Aorta (tissue), 5 donors: ENCODE data around the gene ELP4. TPM values are rescaled to one million over a fixed set of nuclear protein-coding genes. Genes with fewer than 3 reads are reported as not detected.

Source experiments
- ATAC-seq: fragments of 200-7000 bp; cut with Tn5 transposase; one replicate; pipeline ENCODE4 v1.9.1; 2022; ENCODE audit warnings: moderate library complexity; ENCODE audit not compliant: low FRiP score
- DNase-seq, 2 donors: peaks; one replicate each; pipeline ENCODE4 v3.0.0-alpha.2; 2020
- H3K27ac ChIP-seq, 2 donors: one replicate each; pipeline ENCODE4 v1.5.1; 2013; ENCODE audit warnings: low read length in 2 of 2, mild to moderate bottlenecking in 2 of 2, moderate library complexity in 2 of 2, control low read depth in 1 of 2, inconsistent platforms in 1 of 2, low read depth in 1 of 2
- H3K27me3 ChIP-seq, 2 donors: one replicate each; pipeline ENCODE4 v1.6.1; 2013; ENCODE audit warnings: control low read depth in 1 of 2, low read length in 1 of 2, mild to moderate bottlenecking in 1 of 2, moderate library complexity in 1 of 2; ENCODE audit not compliant: insufficient read depth in 2 of 2, control insufficient read depth in 1 of 2
- H3K36me3 ChIP-seq, 2 donors: one replicate each; pipeline ENCODE4 v1.6.1; 2013; ENCODE audit warnings: control low read depth in 1 of 2, low read length in 1 of 2, mild to moderate bottlenecking in 1 of 2; ENCODE audit not compliant: insufficient read depth in 2 of 2, control insufficient read depth in 1 of 2
- H3K4me1 ChIP-seq, 2 donors: one replicate each; pipeline ENCODE4 v1.6.1; 2013; ENCODE audit warnings: low read length in 2 of 2, control low read depth in 1 of 2, mild to moderate bottlenecking in 1 of 2, moderate library complexity in 1 of 2; ENCODE audit not compliant: insufficient read depth in 2 of 2, control insufficient read depth in 1 of 2
- H3K4me3 ChIP-seq, 2 donors: one replicate each; pipeline ENCODE4 v1.5.1; 2013; ENCODE audit warnings: low read length in 2 of 2, control low read depth in 1 of 2, mild to moderate bottlenecking in 1 of 2
- H3K9me3 ChIP-seq: one replicate; pipeline ENCODE4 v1.6.1; 2013; ENCODE audit warnings: mild to moderate bottlenecking, low read length; ENCODE audit not compliant: control insufficient read depth
- WGBS, 2 donors: extraction: QIAGEN DNeasy Blood & Tissue Kit; methylation state at CpG; one replicate each; pipeline ENCODE4 v1.1.7; 2013; 5-methylcytosine and 5-hydroxymethylcytosine counted together
- intact Hi-C, 2 donors: fragments of 100-400 bp; cut with DNase I; formaldehyde crosslinking; loops; one replicate each; pipeline versions ENCODE4 v1.14.2 to v1.15.0; 2022
- polyA plus RNA-seq, 2 donors: library from polyadenylated mRNA; stranded (reverse); fragments of 200-250 nt; gene quantifications; one replicate each; pipeline ENCODE4 v1.2.3, GENCODE V29; 2013
- total RNA-seq, 2 donors: library from RNA; stranded (reverse); fragmentation: NEBNext Ultra II Directional; extraction: Animal tissue kit (Norgen Biotek cat#: 25700); gene quantifications; one replicate each; pipeline ENCODE4 v1.2.1, GENCODE V29; 2021
- donor health status: healthy with polysubstance abuse.
- donor health status: Bipolar disorder and iron deficiency.
- donor health status: DM: no; HTN: no; CAD: no.
- donor health status: DM: no; HTN: no; CAD: no.
- donor health status: DM: yes; HTN: yes; CAD: no.

Gene ELP4
- total and polyA plus RNA-seq, 4 donors = 6.8 to 17.9 (median 11.4) TPM

DNA sequence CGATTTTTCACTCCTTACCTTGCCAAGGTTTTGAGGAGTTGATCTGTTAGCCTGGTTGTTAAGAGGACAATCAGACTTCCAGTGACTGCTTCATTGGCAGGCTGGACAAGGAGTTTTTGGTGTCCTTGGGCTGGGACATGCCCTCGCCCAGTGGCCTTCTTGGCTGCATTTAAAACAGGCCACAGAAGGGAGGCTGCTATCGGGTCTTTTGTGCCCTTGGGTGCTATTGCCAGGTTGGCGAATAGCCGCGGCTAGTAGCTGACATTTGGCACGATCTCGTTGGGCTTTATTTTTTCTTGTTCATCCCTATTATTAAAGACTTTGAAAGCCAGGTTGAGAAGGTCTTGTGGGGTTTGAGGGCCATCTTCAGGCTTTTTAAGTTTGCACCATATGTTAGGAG, 99.4 kb downstream of the ELP4 start:
- ATAC-seq (no peak), DNase-seq (no peak)
- WGBS, 2 donors = 95% methylated on average over 8 of the region's 8 CpGs
- Histone ChIP-seq H3K4me3 (no peak overlapping the region), H3K36me3 (peaks cover 0 to 2% of the 10 kb centered on the region in 2 donors), H3K9me3 (no peaks in the 10 kb centered on the region), H3K27me3 (no peaks in the 10 kb centered on the region), H3K27ac (no peak overlapping the region), H3K4me1 (no peaks in the 10 kb centered on the region)
- intact Hi-C loops = no loop called here

DNA sequence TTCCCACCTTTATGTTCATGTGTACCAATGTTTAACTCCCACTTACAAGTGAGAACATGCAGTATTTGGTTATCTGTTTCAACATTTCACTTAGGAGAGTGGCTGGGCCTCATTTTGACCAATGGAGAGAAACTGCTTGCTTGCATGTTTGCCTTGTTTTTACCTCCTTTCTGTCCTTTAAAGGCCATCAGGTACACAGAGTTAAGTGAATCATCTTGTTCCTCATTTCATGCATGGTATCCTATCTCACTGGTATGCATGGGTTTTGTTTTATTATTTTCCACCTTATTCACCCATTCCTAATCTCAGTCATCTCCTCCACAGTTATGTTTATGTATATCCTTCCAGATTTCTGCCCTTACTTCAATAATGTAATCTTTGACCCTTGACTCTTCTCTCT, 101.0 kb downstream of the ELP4 start:
- intact Hi-C loops = no loop called here
- ATAC-seq (no peak), DNase-seq (no peak)
- H3K27ac ChIP-seq = no peak overlapping the region
- H3K4me3 ChIP-seq = no peak overlapping the region
- peaks cover 0 to 2% of the 10 kb centered on the region in 2 donors for H3K36me3 ChIP-seq
- H3K4me1 ChIP-seq = no peaks in the 10 kb centered on the region
- no peaks in the 10 kb centered on the region for H3K9me3 ChIP-seq
- H3K27me3 ChIP-seq = no peaks in the 10 kb centered on the region

DNA sequence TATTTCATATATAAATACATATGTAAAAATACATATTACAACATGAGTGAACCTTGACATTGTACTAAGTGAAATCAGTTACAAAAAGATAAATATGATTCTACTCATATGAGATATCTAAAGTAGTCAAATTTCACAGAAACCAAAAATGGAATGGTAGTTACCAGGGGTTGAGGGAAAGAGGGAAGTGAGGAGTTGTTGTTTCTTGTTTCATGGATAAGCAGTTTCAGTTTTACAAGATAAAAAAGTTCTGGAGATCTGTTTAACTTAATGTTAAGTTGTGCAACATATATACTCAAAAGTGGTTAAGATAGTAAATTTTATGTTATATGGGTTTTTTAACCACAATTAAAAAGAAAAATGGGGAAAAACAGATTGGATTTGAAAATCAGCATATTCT, 107.7 kb downstream of the ELP4 start:
- no peak overlapping the region for H3K4me3 ChIP-seq
- DNase-seq (no peak), ATAC-seq (no peak)
- no peaks in the 10 kb centered on the region for H3K4me1 ChIP-seq
- H3K36me3 ChIP-seq = no peaks in the 10 kb centered on the region
- intact Hi-C loops = no loop called here
- H3K27ac ChIP-seq = no peak overlapping the region
- H3K9me3 ChIP-seq = no peaks in the 10 kb centered on the region
- no peaks in the 10 kb centered on the region for H3K27me3 ChIP-seq

DNA sequence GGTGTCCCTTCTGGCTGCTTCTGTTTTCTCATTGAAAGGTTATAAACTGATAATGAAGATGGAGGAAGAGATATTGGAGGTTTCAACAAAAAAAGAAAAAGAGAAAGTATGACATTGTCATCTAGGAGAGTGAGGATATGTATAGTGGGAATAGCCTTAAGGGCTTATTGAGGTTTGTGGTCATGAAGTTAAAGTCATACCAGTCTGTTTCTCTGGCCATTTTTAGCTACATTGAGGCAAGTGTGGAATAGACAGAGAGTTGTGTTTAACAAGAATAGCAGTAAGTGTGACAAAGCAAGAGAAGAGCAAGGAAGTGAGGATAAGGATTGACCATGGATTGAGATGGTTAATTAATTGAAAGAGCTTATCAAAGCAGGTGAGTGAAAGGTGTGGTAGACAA, 110.4 kb downstream of the ELP4 start:
- intact Hi-C loops = no loop called here
- ATAC-seq (no peak), DNase-seq (no peak)
- no peaks in the 10 kb centered on the region for H3K36me3 ChIP-seq
- no peak overlapping the region for H3K4me3 ChIP-seq
- no peaks in the 10 kb centered on the region for H3K9me3 ChIP-seq
- no peaks in the 10 kb centered on the region for H3K27me3 ChIP-seq
- H3K4me1 ChIP-seq = no peaks in the 10 kb centered on the region
- no peak overlapping the region for H3K27ac ChIP-seq

DNA sequence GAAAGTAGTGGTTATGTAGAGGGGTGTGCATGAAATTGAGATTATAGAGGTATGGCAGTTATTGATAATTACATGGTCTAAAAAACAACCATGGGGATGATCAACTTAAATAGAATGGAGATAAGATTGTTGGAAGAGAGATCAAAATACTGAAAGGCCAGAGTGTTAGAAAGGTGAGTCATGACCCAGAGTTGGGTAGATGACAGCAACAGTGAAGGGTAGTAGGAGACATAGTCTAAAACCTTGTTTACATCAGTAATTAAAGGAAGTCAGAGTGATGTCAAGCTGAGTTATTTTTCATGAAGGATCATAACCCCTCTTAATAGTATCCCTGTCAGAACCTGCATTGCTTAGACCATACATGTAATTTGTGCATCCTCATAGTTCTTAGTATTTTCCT, 110.9 kb downstream of the ELP4 start:
- no peak for ATAC-seq
- DNase-seq = no peak
- Histone ChIP-seq H3K4me1 (no peaks in the 10 kb centered on the region), H3K36me3 (no peaks in the 10 kb centered on the region), H3K27me3 (no peaks in the 10 kb centered on the region), H3K9me3 (no peaks in the 10 kb centered on the region), H3K4me3 (no peak overlapping the region), H3K27ac (no peak overlapping the region)
- intact Hi-C loops = no loop called here

DNA sequence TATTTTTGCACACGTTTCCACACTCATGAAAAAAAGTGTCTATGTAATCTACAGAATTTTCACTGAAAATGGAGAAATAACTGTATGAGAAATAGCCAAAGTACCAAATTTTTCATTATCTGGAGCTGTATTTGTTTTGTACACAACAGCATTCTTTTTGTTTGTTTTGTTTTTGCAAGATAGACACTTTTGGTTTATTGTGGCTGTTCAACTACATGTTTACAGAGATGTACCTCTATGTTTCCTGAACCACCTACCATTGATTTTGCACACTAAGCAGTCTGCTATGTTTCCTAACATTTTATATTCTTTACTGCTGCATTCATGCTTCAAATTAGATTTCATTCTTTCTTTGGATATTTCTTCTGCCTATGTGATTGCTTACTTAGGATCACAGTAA, 116.3 kb downstream of the ELP4 start:
- H3K27me3 ChIP-seq = no peaks in the 10 kb centered on the region
- no peak overlapping the region for H3K4me3 ChIP-seq
- 81 to 88% methylated on average over 1 of the region's 1 CpG for WGBS, 2 donors
- ATAC-seq (no peak), DNase-seq (no peak)
- intact Hi-C loops = no loop called here
- no peaks in the 10 kb centered on the region for H3K9me3 ChIP-seq
- no peaks in the 10 kb centered on the region for H3K36me3 ChIP-seq
- no peak overlapping the region for H3K27ac ChIP-seq
- no peaks in the 10 kb centered on the region for H3K4me1 ChIP-seq

DNA sequence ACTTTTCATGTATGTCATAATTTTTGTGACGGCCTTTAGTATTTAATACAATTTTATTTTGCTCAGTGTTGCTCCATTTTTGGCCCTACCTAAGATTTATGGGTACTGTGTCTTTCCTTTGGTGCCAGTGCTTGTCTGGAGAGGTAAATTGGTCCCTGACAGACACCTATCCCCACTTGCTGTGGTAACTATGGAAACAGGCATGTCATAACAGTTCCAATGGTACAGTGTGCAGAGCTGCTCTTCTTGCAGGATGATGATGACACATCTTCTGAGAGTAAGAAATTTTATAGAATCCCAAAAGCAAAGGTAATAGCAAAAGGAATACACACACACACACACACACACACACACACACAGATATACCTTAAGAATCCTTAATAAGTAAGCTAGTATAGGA, 118.5 kb downstream of the ELP4 start:
- no peak overlapping the region for H3K4me3 ChIP-seq
- H3K36me3 ChIP-seq = no peaks in the 10 kb centered on the region
- H3K27ac ChIP-seq = no peak overlapping the region
- DNase-seq (no peak), ATAC-seq (no peak)
- 81 to 98% methylated on average over 1 of the region's 1 CpG for WGBS, 2 donors
- H3K27me3 ChIP-seq = no peaks in the 10 kb centered on the region
- intact Hi-C loops = no loop called here
- H3K4me1 ChIP-seq = no peaks in the 10 kb centered on the region
- no peaks in the 10 kb centered on the region for H3K9me3 ChIP-seq

DNA sequence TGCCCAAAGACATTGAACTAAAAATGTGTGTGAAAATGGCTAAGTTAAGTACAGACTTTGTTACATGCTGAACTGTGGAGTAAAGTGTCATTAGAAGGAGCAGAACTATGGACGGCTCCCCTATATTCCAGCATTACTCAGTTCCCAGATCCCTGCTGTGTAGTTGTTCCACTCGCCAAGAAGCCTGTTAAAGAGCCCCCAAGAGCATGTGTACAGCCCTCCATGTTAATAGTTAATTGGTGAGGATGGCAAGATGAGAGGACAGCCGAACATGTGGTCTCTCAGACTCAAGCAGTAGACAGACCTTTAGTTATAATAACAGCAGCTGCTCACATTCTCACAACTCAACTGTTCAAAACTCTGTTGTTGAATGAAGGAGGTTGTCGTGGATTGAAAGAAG, 127.4 kb downstream of the ELP4 start:
- Histone ChIP-seq H3K27ac (no peak overlapping the region), H3K4me3 (no peak overlapping the region), H3K27me3 (no peaks in the 10 kb centered on the region), H3K4me1 (no peaks in the 10 kb centered on the region), H3K9me3 (no peaks in the 10 kb centered on the region), H3K36me3 (no peaks in the 10 kb centered on the region)
- DNase-seq (no peak), ATAC-seq (no peak)
- 76 to 78% methylated on average over 4 of the region's 4 CpGs for WGBS, 2 donors
- intact Hi-C loops = no loop called here

DNA sequence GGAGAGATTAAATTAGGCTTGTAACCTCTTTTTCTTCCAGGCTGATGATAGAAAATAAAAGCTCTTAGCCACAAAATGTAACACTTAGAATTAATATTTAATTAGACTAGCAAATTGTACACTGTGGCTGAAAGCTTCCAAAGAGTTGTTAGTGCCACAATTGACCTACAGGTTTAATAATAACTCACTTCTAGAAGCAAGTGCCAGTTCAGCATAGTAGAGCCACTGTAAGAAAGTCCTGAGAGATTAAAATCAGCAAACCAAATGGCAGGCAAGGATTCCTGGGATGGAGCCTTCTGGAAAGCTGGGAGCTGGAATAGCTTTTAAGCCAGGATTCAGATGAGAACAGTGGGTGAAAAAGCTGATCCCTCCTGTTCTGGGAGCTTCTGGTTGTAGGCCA, 131.0 kb downstream of the ELP4 start:
- Histone ChIP-seq H3K9me3 (no peaks in the 10 kb centered on the region), H3K36me3 (no peaks in the 10 kb centered on the region), H3K4me3 (no peak overlapping the region), H3K27me3 (no peaks in the 10 kb centered on the region), H3K4me1 (peaks cover 0 to under 1% of the 10 kb centered on the region in 2 donors), H3K27ac (no peak overlapping the region)
- ATAC-seq = no peak
- intact Hi-C loops = no loop called here
- no peak for DNase-seq
